Effector memory CD4-positive, alpha-beta T cell (primary cell): ENCODE data around the gene HIF1AN.

Experiments used
- DNase-seq, 3 donors: peaks; one replicate each; pipeline ENCODE4 v3.0.0-alpha.2; 2020
- H3K27ac ChIP-seq: 2 replicates; pipeline ENCODE4 v1.7.0; 2013; ENCODE audit warnings: mild to moderate bottlenecking, low read length, moderate library complexity; ENCODE audit not compliant: insufficient read depth, poor library complexity, severe bottlenecking
- H3K27me3 ChIP-seq: replicated peaks from 2 replicates; pipeline ENCODE4 v1.7.0; 2013; ENCODE audit warnings: mild to moderate bottlenecking, low read length; ENCODE audit not compliant: insufficient read depth, control insufficient read depth, poor library complexity, severe bottlenecking
- H3K36me3 ChIP-seq: 2 replicates; pipeline ENCODE4 v1.7.0; 2013; ENCODE audit warnings: mild to moderate bottlenecking, low read length, moderate library complexity; ENCODE audit not compliant: control insufficient read depth, insufficient read depth
- H3K4me1 ChIP-seq: 2 replicates; pipeline ENCODE4 v1.7.0; 2013; ENCODE audit warnings: low read length, mild to moderate bottlenecking; ENCODE audit not compliant: control insufficient read depth, insufficient read depth, poor library complexity, severe bottlenecking
- H3K4me3 ChIP-seq: 2 replicates; pipeline ENCODE4 v1.7.0; 2013; ENCODE audit warnings: low read length, low read depth, mild to moderate bottlenecking; ENCODE audit not compliant: insufficient read depth, poor library complexity, severe bottlenecking
- H3K9me3 ChIP-seq: 2 replicates; pipeline ENCODE4 v1.7.0; 2013; ENCODE audit warnings: mild to moderate bottlenecking, low read length, moderate library complexity; ENCODE audit not compliant: control insufficient read depth

The HIF1AN gene

GRCh38 chr10:100506596-100507356 is 29.0 kb upstream of the HIF1AN start:
- Histone ChIP-seq H3K9me3 (no peaks in the 10 kb centered on the region), H3K4me1 (peaks cover 36% of the 10 kb centered on the region), H3K36me3 (peaks cover 29% of the 10 kb centered on the region), H3K4me3 (no peak overlapping the region), H3K27me3 (no peaks in the 10 kb centered on the region), H3K27ac (no peak overlapping the region)
- no peak for DNase-seq

GRCh38 chr10:100507357-100507732 is 28.4 kb upstream of the HIF1AN start:
- Histone ChIP-seq H3K4me3 (no peak overlapping the region), H3K36me3 (peaks cover 24% of the 10 kb centered on the region), H3K4me1 (peaks cover 38% of the 10 kb centered on the region), H3K9me3 (no peaks in the 10 kb centered on the region), H3K27me3 (no peaks in the 10 kb centered on the region), H3K27ac (no peak overlapping the region)
- no peak for DNase-seq

DNA sequence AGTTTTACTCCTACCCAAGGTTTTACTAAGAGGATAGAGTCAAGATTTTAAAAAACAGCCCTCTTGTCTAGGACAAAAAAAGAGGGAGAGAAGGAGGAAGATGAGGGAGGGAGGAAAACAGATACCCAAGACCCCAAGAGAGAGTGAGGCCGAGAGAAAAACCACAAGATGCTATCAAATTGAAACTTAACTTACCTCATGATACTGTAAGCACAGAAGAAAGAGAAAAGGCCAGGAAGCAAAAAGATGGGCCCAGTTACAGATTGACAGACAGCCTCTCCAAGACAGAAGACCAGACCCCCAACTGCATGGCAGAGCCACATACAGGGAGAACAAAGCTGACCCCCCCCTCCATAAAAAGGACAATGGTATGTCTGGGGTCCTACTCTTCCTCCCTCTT is 27.5 kb upstream of the HIF1AN start:
- DNase-seq, result no peak
- H3K27ac ChIP-seq, result no peak overlapping the region
- H3K9me3 ChIP-seq, result no peaks in the 10 kb centered on the region
- peaks cover 38% of the 10 kb centered on the region for H3K4me1 ChIP-seq
- no peaks in the 10 kb centered on the region for H3K27me3 ChIP-seq
- H3K36me3 ChIP-seq, result peaks cover 19% of the 10 kb centered on the region
- H3K4me3 ChIP-seq, result no peak overlapping the region

- Histone ChIP-seq H3K27ac (peak overlapping the region; percentile 9), H3K27me3 (no peaks in the 10 kb centered on the region), H3K4me1 (peaks cover 38% of the 10 kb centered on the region), H3K36me3 (peaks cover 19% of the 10 kb centered on the region), H3K4me3 (no peak overlapping the region), H3K9me3 (no peaks in the 10 kb centered on the region)
- peak in 1 of 3 donors; percentile 23 for DNase-seq
Measured at GRCh38 chr10:100508691-100509150, 27.0 kb upstream of the HIF1AN start.

DNA sequence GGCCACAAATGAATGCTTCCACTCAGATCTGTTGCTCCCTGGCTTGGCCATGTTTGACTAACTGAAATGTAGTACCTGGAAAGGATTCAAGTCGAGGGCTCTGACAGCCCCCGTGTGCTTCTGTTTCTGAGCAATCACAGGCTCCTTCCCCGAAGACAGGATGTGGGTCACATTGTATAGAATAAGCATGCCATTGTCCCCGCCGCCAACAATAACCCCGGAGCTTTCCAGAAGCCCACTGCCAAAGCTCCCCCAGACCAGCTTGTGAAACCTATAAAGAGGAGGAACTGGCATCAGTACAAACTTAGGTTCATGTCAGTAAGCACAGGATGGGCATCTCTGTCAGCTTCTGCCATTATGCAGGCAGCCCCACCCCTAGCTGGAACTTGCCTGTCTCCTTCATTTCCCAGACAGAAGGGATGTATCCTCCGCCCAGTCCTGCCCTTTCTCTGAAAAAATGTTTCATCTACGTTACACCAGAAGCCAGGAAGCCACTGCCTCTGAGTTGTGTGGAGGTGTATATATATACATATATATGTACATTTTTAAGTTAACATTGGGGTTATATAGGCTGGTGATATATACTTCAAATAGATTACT is 26.4 kb upstream of the HIF1AN start:
- no peak for DNase-seq
- no peaks in the 10 kb centered on the region for H3K9me3 ChIP-seq

DNA sequence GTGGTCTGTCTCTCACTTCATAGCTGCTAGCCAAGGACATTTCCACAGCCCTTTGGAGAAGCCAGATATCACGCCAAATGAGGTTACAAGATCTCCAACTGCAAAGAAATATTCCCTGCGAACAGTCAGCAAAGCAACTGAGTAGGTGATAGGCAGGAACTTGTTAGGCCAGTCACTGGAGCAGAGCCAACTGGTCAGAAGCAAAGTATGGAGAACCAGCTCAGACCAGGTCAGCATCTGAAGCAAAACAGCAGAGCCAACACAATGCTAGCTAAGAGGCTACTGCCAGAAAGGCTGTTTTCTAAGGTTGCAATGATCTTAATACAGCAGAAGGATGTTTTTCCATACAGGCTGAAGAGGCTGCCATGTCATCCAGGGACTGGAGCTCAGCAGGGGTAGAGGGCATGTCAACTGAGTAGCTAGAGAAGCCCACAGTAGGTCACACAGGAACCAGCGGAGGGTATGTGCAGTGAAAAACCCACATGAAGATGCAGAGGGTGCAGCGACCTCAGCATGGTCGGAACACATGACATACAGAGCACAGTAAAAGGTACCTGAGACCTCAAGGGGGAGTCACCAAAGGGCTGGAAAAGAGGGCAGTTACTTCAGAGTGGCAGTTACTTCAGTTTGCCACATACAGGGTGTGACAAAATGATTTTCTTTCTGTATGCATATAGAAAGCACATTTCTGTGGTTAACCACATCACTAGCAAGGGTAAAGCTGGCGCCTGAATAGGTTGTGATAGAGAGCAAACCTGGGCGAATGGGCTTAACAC is 25.0 kb upstream of the HIF1AN start:
- Histone ChIP-seq H3K36me3 (peaks cover 15% of the 10 kb centered on the region), H3K4me3 (no peak overlapping the region), H3K9me3 (no peaks in the 10 kb centered on the region), H3K27ac (peak overlapping the region; percentile 39), H3K27me3 (no peaks in the 10 kb centered on the region), H3K4me1 (peaks cover 38% of the 10 kb centered on the region)
- DNase-seq, result peak; percentile 39 to 57 (median 41)

More for the DNA sequence above, 26.4 kb upstream of the HIF1AN start:
- no peak overlapping the region for H3K4me3 ChIP-seq
- peaks cover 38% of the 10 kb centered on the region for H3K4me1 ChIP-seq
- H3K27ac ChIP-seq, result peak overlapping the region; percentile 9
- H3K27me3 ChIP-seq, result no peaks in the 10 kb centered on the region
- H3K36me3 ChIP-seq, result peaks cover 19% of the 10 kb centered on the region

DNA sequence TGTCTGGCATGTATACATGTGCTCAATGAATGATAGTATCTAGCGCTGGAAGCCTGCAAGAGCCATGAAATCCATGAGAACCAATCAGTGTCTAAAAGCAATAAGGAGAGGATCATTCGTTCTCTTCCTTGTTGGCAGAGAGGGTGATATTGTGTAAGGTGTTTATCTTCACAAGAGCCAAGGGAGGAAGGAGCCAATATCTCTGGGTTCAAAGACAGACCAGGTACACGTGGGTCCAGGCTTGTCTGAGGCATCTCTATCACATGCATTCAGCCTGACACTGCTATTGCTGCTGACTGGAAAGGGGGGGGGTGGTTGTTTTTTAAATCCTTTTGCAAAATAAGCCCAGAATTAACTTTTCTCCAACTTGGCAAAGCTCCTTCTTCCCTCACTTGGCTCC is 20.1 kb upstream of the HIF1AN start:
- peaks cover 9% of the 10 kb centered on the region for H3K36me3 ChIP-seq
- H3K27me3 ChIP-seq, result no peaks in the 10 kb centered on the region
- no peaks in the 10 kb centered on the region for H3K9me3 ChIP-seq

GRCh38 chr10:100516847-100517246 is 18.9 kb upstream of the HIF1AN start:
- H3K9me3 ChIP-seq, result no peaks in the 10 kb centered on the region
- H3K27me3 ChIP-seq, result no peaks in the 10 kb centered on the region
- peaks cover 2% of the 10 kb centered on the region for H3K4me1 ChIP-seq
- no peak overlapping the region for H3K27ac ChIP-seq
- no peak overlapping the region for H3K4me3 ChIP-seq
- DNase-seq, result no peak
- H3K36me3 ChIP-seq, result peaks cover 9% of the 10 kb centered on the region

More for the DNA sequence above, 20.1 kb upstream of the HIF1AN start:
- DNase-seq, result no peak
- Histone ChIP-seq H3K4me3 (no peak overlapping the region), H3K4me1 (peaks cover 14% of the 10 kb centered on the region), H3K27ac (no peak overlapping the region)

GRCh38 chr10:100518761-100519241 is 16.9 kb upstream of the HIF1AN start:
- H3K27ac ChIP-seq, result no peak overlapping the region
- no peaks in the 10 kb centered on the region for H3K4me1 ChIP-seq
- peaks cover 14% of the 10 kb centered on the region for H3K36me3 ChIP-seq

More at GRCh38 chr10:100518761-100519241, 16.9 kb upstream of the HIF1AN start:
- Histone ChIP-seq H3K27me3 (no peaks in the 10 kb centered on the region), H3K4me3 (no peak overlapping the region), H3K9me3 (no peaks in the 10 kb centered on the region)
- peak in 2 of 3 donors; percentile 21 to 41 for DNase-seq
